GM15510 (cell line): ENCODE measurements around the gene LPCAT2.

Source experiments
- POLR2A ChIP-seq: IDR thresholded peaks from 3 replicates; pipeline ENCODE4 v1.6.1; 2011; ENCODE audit warnings: borderline replicate concordance; ENCODE audit not compliant: insufficient read length; ENCODE audit errors: extremely low read depth

Gene LPCAT2

GRCh38 chr16:55555436-55555835, 46.6 kb downstream of the LPCAT2 start:
- no peak for TF ChIP-seq POLR2A

GRCh38 chr16:55557186-55557585, 48.3 kb downstream of the LPCAT2 start:
- TF ChIP-seq POLR2A, result no peak

GRCh38 chr16:55559233-55559632, 50.4 kb downstream of the LPCAT2 start:
- no peak for TF ChIP-seq POLR2A

- TF ChIP-seq POLR2A, result no peak
These were observed 51.2 kb downstream of the LPCAT2 start for GRCh38 chr16:55559933-55560516.

GRCh38 chr16:55561319-55561848, 52.5 kb downstream of the LPCAT2 start:
- no peak for TF ChIP-seq POLR2A

GRCh38 chr16:55562936-55563335, 54.1 kb downstream of the LPCAT2 start:
- TF ChIP-seq POLR2A, result no peak

GRCh38 chr16:55563797-55564196, 54.9 kb downstream of the LPCAT2 start:
- no peak for TF ChIP-seq POLR2A

- no peak for TF ChIP-seq POLR2A
These were observed 56.2 kb downstream of the LPCAT2 start for GRCh38 chr16:55565086-55565485.

- no peak for TF ChIP-seq POLR2A
These were observed 57.7 kb downstream of the LPCAT2 start, which contains the start of gene CAPNS2 for GRCh38 chr16:55566432-55567175. TSS of gene CAPNS2 (plus strand) at chr16:55566684. CDS start at chr16:55566757, 73 bp downstream.

- no peak for TF ChIP-seq POLR2A
These were observed 58.5 kb downstream of the LPCAT2 start for GRCh38 chr16:55567382-55567781.

- no peak for TF ChIP-seq POLR2A
These were observed 59.3 kb downstream of the LPCAT2 start for GRCh38 chr16:55568207-55568606.

GRCh38 chr16:55569025-55569424, 60.2 kb downstream of the LPCAT2 start:
- no peak for TF ChIP-seq POLR2A

- no peak for TF ChIP-seq POLR2A
These were observed 61.3 kb downstream of the LPCAT2 start for GRCh38 chr16:55570159-55570558.

GRCh38 chr16:55571191-55571897, 62.5 kb downstream of the LPCAT2 start:
- TF ChIP-seq POLR2A, result no peak

- TF ChIP-seq POLR2A, result no peak
These were observed 63.6 kb downstream of the LPCAT2 start for GRCh38 chr16:55572439-55572838.
